ENCODE measurements around the gene C8A.

- TF ChIP-seq, protein P1, sequence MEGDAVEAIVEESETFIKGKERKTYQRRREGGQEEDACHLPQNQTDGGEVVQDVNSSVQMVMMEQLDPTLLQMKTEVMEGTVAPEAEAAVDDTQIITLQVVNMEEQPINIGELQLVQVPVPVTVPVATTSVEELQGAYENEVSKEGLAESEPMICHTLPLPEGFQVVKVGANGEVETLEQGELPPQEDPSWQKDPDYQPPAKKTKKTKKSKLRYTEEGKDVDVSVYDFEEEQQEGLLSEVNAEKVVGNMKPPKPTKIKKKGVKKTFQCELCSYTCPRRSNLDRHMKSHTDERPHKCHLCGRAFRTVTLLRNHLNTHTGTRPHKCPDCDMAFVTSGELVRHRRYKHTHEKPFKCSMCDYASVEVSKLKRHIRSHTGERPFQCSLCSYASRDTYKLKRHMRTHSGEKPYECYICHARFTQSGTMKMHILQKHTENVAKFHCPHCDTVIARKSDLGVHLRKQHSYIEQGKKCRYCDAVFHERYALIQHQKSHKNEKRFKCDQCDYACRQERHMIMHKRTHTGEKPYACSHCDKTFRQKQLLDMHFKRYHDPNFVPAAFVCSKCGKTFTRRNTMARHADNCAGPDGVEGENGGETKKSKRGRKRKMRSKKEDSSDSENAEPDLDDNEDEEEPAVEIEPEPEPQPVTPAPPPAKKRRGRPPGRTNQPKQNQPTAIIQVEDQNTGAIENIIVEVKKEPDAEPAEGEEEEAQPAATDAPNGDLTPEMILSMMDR (IDR thresholded peaks at IDR 0.05), result no peak
- no peak for TF ChIP-seq POLR2A (IDR thresholded peaks at IDR 0.05)
These were observed 61.4 kb downstream of the C8A start for GRCh38 chr1:56915960-56916359.
